ENCODE data around the gene ZNF560.
"Not testable (repeated sequence)": the region's sequence is repeated elsewhere in the genome, so short reads cannot be mapped to it uniquely, and the experiment has no call there.

ZNF560 gene

DNA sequence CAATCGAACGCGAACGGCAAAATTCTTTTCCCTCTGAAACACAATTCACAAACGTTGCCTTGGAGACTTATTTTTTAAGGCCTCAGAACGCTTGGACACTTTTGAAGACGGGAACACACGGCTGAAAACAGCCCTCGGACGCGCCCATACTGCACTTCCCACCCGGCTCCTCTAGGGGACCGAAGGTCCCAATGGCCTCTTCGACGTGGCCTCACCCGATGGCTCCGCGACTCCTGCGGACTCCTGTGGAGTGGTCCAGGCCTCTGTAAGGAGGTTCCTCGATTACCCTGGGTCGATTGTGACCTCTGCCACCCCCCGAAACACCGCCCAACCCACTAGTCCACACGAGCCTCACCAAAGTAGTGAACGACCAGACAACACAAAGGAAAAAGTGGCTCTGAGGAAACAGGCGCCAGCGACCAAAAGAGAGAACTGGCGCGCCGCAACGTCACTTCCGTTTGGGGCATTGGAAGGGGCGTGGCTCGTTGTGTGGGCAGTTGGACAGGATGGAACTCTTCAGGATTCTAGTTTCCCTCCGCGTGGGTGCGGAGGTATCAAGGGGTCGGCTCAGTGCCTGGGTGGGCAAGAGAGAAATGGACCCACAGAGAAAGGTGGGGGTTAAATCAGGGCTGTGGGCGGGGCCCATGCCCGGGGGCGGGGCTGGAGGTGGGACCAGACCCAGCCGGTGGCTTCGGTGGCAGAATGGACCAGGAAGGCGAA, at the start of gene ZNF560:
Gene ZNF560 (minus strand): TSS at position 434 of the 720 bp plus-strand sequence. CDS start 23,303 bp downstream, outside the sequence.
- DNase-seq = no peak

DNA sequence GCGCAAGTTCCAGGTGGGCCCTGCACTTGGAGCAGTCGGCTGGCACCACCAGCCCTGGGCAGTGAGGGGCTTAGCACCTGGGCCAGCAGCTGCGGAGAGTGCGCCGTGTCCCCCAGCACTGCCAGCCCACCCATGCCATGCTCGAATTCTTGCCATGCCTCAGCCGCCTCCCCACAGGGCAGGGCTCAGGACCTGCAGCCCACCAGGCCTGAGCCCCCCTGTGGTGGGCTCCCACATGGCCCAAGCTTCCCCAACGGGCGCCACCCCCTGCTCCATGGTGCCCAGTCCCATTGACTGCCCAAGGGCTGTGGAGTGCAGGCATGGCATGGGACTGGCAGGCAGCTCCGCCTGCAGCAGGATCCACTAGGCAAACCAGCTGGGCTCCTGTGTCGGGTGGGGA, 49.5 kb upstream of the ZNF560 start:
- no peak for DNase-seq

DNA sequence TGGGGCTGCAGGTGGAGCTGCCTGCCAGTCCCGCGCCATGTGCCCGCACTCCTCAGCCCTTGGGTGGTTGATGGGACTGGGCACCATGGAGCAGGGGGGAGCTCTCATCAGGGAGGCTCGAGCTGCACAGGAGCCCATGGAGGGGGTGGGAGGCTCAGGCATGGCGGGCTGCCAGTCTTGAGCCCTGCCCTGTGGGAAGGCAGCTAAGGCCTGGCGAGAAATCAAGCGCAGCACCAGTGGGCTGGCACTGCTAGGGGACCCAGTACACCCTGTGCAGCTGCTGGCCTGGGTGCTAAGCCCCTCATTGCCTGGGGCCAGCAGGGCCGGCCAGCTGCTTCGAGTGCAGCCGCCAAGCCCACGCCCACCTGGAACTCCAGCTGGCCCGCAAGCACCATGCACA, 42.9 kb upstream of the ZNF560 start:
- not testable (repeated sequence) for DNase-seq

DNA sequence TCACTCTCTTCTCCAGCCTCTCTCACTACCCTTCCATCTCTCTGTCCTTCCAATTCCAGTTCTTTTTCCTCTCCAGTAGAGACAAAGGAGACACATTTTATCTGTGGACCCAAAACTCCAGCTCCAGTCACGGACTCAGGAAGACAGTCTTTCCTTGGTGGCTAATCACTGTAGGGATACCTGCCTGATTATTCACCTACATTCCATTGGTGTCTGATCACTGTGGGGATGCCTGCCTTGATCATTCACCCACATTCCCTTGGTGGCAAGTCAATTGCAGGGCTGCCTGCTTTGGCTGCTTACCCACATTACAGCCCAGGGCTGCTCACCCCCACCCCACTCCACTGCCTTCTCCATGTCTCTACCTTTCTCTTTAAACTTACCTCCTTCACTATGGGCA, 41.5 kb upstream of the ZNF560 start:
- DNase-seq = not testable (repeated sequence)

DNA sequence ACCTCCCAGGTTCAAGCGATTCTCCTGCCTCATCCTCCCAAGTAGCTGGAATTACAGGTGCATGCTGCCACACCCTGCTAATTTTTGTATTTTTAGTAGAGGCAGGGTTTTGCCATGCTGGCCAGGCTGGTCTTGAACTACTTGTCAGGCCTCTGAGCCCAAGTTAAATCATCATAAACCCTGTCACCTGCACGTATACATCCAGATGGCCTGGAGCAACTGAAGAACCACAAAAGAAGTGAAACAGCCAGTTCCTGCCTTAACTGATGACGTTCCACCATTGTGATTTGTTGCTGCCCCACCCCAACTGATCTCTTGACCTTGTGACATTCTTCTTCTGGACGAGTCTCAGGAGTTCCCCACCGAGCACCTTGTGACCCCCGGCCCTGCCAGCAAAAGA, 40.8 kb upstream of the ZNF560 start:
- not testable (repeated sequence) for DNase-seq

DNA sequence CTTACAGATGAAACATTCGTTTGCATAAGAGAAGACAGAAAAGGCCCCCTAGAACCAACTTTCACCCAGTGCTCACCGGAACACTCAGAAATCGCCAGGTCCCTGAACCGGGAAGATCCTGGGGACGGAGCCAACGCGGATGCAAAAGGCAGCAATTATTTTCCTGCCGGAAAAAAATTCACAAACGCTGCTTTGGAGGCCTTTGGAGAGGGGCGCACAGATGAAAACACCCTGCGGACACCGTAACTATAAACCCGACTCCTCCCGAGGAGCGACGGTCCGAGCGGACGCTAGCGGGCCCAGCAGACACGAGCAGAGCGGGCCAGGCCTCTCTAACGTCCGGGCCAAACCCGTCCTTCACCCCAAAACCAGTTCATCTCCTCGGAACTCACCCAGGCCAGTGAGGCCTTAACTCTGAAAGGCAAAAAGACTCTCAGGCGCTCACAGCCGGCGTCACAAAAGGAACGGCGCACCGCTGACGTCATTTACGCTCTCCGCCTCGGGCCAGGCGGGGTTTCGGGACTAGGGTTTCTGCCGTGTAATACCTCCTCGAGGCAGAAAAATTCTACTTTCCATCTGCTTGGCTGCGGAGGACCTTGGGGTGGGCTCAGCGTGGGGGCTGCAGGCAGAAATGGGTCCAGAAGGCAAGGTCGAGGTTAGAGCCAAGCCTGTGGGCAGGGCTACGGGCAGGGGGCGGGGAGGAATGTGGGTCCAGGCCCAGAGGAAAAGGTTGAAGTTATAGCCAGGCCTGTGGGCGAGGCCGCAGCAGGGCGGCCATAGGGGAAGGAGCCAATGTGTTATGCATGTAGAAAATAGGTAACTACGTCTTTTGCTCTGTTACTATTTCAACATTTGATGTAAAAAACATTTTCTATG, 40.0 kb upstream of the ZNF560 start, which contains the start of gene ZNF426:
Gene ZNF426 (minus strand): TSS at position 463 of the 876 bp plus-strand sequence. CDS start 2,413 bp downstream, outside the sequence.
- peak; percentile 23 for DNase-seq

DNA sequence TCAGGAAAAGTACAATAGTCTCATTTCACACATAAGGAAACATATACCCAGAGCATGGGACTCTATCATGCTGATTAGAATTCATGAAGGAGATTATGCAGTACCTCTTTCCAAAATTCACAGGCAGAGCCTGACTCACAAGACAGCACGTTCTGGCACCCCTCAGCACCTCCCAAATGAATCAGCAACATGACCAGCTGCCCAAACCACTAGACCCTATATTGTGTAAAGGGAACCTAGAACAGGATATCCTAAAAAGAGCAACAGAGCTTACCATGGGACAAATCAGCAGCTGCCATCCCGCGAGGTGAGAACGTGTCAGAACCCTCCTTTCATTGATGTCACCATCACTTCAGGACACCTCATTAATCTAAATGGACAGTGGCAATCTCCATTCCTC, 37.5 kb upstream of the ZNF560 start:
- DNase-seq = no peak

DNA sequence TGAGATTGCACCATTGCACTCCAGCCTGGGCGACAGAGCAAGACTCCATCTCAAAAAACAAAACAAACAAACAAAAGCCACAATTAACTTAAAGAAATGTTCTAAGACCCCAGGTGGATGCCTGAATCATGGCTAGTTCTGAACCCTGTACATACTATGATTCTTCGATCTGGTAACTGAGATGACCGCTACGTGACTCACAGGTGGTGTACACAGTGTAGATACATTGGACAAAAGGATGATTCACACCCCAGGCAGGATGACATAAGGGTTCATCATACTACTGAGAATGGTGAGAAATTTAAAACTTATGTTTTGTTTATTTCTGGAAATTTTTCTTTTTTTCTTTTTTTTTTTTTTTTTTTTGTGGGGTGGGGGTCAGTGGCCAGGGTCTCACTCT, 33.5 kb upstream of the ZNF560 start:
- no peak for DNase-seq

DNA sequence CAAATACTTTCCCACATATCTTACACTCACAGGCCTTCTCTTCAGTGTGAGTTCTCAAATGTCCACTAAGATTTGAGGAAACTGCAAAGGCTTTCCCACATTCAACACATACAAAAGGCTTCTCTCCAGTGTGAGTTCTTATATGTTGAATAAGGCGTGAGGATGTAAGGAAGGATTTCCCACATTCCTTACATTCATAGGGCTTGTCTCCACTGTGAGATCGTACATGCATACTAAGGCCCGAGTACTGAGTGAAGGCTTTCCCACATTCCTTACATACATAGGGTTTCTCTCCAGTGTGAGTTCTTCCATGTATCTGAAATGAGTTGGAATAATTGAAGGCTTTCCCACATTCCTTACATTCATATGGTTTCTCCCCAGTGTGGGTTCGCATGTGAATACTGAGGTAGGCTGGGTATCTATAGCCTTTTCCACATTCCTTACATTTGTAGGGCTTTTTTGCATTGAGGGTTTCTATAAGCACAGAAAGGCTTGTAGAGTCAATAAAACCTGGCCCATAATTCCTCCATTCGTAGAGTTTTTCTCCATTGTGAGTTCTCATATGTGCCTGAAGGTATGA, 30.4 kb upstream of the ZNF560 start:
- DNase-seq = no peak

DNA sequence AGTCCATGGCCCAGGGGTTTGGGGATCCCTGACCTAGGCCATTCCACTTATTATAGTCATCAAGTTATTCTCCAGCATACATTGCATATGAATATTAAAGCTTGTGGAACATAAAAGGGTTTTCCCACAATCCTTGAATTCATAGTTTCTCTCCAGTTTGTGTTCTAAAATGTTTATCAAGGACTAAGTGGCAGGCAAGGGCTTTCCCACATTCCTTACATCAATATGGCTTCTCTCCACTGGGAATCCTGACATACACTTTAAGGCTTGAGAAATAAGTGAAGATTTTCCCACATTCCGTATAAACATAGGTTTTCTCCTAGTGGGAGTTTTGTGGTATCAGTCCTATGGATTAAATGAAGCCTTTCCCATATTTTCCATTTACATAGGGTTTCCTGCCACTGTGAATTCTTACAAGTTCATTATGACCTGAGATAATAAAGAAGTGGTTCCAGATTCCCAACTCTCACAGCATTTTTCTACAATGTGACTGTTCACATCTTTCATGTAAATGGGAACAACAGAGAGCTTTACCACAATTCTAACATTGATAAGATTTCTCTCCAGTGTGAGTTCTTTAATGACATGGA, 25.6 kb upstream of the ZNF560 start:
- DNase-seq = no peak

DNA sequence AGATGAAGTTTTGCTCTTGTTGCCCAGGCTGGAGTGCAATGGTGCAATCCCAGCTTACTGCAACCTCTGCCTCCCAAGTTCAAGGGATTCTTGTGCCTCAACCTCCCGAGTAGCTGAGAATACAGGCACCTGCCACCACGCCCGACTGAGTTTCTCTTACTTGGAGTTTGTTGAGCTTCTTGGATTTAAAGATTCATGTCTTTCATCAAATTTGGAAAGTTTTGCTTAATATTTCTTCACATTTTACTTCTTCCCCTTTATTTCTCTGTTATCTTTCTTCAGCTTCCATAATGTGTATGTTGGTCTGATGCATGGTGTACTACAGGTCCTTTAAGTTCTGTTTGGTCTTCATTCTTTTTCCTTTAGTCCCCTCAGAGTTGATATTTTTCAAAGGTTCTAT, 8.9 kb upstream of the ZNF560 start:
- no peak for DNase-seq

DNA sequence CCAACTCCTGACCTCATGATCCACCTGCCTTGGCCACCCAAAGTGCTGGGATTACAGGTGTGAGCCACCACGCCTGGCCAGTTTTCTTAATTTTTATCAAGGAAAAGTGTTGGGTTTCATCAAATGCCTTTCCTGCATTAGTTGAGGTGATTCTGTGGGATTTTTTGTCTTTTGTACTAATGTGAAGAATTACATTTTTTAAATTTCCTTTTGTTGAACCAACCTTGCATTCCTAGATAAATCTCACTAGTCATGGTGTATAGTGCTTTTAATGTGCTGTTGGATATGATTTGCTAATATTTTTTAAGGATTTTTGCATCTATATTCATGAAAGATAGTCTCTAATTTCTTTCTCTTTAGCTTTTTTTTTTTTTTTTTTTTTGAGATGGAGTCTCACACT, 2.4 kb upstream of the ZNF560 start:
- DNase-seq = no peak

DNA sequence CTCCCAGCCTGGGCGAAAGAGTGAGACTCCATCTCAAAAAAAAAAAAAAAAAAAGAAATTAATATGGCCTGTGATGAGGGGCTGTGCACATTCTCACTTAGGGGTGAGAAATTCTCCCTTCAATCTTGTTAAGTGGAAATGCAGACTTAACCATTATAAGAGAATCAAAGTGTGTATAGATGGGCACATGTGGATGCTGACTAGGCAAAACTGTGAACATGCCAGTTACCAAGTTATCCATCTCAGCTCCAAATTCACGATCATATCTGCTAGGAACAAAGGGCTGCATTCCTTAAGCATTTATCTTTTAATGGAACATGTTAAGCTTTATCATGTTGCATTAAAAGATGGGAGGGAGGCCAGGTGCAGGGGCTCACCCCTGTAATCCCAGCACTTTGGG, 4.3 kb downstream of the ZNF560 start:
- no peak for DNase-seq

DNA sequence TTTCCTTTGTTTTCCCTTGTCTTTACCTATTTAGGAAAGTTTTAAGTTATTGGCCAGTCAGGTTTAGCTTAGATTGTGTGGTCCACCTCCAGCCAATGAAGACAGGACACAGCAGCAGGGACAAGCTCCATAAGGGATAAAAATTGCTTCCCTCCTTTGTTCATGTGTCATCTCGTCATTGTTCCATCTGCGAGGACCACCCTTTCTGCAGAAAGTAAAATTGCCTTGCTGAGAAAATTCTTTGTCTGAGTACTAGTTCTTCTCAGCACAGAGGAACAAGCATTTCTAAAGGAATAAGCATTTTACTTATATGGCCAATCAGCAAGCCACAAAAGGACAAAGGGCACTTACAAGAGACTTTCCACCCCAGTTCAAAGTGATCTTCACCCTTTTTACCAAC, 11.4 kb downstream of the ZNF560 start:
- DNase-seq = no peak

DNA sequence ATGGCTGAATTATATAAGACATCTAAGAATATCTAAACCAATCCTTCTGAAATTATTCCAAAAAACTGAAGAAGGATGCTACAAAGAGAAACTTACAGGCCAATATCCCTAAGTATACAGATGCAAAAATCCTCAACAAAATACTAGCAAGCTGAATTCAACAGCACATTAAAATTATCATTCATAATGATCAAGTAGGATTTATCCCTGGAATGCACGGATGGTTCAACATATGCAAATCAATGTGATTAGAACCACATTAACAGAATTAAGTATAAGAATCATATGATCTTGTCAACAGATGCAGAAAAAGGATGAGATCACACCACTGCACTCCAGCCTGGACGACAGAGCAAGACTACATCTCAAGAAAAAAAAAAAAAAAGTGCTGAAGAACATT, 13.3 kb downstream of the ZNF560 start:
- no peak for DNase-seq

DNA sequence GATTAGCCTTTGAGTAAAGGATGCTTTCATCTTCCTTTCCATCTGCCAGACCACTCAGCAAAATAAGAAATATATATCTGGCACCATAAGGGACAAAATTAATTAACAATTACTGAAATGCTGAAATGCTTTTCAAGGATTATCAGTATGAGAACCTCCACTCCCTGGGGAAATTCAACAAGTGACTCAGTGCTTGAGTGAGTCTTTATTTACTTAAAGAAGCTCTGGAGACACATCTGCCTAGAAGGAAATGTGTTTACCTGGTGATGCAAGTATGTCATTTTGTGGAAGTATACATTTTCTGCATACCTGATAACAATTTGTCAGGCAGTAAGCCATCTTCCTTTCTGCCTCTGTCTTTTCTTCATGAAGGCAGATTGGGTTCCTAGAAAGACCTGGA, 23.4 kb downstream of the ZNF560 start:
- DNase-seq = no peak

DNA sequence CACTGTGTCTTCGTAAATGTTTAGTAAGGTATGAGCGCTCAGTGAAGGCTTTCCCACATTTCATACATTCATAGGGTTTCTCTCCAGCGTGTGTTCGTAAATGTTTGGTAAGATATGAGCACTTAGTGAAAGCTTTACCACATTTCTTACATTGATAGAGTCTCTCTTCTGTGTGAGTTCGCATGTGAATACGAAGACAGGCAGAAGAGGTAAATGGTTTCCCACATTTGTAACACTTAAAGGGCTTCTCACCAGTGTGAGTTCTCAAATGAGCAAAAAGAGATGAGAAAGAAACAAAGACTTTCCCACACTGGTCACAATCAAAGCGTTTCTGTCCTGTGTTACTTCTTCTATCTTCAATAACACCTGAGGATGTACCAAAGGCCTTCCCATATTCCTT, 31.3 kb downstream of the ZNF560 start:
- no peak for DNase-seq

DNA sequence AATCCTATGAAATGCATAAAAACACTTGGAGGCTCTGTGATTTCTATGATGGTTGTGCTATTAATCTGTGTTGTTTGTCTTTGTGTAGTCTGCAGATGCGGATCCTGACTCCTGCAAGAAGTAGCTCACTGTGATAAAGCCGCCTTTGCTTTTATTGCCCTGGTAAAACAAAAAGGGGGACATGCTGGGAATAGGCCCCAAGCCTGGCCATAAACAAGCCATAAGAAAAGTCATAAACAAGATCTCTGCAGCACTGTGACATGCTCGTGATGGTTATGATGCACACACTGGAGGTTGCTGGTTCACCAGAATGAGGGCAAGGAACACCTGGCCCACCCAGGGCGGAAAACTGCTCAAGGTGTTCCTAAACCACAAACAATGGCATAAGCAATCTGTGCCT, 36.5 kb downstream of the ZNF560 start:
- DNase-seq = no peak

DNA sequence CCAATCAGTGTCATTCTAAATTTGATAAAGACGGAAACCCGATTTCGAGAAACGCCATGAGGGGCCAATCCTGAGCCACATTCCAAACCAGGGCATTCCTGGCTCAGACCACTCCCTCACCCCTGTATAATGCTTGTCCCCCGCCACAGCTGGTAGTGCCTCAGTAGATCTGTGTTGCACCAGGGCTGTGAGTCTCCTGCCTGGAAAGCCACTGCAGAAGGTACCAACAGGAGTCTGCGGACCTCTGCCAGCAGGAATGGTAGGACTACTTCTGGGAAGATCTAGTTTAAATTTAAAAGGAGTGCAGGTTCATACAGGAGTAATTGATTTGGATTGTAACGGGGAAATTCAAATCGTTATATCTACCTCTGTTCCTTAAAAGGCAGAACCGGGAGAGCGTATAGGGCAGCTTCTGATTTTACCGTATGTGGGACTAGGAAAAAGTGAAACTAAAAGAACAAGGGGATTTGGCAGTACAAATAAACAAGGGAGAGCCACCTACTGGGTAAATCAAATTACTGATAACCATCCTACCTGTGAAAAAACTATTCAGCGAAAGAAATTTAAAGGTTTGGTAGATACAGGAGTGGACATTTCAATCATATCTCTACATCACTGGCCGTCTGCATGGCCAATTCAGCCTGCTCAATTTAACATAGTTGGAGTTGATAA, 42.3 kb downstream of the ZNF560 start:
- DNase-seq = no peak

DNA sequence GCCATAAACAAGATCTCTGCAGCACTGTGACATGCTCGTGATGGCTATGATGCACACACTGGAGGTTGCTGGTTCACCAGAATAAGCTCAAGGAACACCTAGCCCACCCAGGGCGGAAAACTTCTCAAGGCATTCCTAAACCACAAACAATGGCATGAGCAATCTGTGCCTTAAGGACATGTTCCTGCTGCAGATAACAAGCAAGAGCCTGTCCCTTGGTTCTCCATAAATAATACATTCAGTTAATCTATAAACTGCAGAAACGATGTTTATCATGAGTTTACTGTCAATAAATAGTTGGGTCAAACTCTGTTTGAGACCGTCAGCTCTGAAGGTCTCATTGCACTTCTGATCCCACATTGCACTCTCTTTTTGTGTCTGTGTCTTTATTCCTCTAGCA, 44.5 kb downstream of the ZNF560 start:
- DNase-seq = no peak

DNA sequence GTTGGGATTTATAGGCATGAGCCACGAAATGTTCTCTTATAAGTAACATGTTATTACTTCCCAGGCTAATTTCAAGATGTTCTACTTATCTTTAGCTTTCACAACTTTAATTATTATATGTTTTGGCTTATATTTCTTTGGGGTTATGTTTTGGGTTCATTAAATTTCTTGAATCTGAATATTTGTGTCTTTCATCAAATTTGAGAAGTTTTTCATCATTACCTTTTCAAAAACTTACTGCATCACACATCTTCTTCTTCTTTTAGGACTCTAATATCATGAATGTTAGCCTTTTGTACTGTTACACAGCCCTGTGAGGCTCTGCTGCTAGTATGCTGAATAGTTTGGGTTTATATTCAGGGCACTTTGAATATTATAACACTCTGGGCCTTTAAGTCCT, 53.4 kb downstream of the ZNF560 start:
- DNase-seq = no peak

DNA sequence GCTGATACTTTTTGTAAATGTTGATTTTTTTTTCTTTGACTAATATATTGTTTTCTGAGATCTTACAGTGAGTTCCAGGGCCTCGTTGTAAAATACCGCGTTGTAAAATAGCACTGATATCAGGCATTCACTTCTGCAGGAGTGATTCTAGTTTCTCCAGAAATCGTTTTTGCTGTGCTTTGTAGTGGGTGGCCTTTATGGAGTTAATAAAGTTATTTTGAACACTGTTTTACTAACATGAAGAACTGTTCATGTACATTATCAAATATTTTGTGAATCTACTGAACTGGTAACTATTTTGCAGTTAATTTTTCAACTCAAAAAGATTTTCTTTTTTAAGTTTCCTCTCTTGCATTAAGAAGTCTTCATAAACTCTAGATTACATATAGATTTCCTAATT, 62.1 kb downstream of the ZNF560 start:
- no peak for DNase-seq
